ENCODE measurements around the gene RERGL. TPM values are rescaled to one million over a fixed set of nuclear protein-coding genes. Genes with fewer than 3 reads are reported as not detected.

The RERGL gene, protein sequence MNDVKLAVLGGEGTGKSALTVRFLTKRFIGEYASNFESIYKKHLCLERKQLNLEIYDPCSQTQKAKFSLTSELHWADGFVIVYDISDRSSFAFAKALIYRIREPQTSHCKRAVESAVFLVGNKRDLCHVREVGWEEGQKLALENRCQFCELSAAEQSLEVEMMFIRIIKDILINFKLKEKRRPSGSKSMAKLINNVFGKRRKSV
- total RNA-seq, result not detected in 2 replicates

DNA sequence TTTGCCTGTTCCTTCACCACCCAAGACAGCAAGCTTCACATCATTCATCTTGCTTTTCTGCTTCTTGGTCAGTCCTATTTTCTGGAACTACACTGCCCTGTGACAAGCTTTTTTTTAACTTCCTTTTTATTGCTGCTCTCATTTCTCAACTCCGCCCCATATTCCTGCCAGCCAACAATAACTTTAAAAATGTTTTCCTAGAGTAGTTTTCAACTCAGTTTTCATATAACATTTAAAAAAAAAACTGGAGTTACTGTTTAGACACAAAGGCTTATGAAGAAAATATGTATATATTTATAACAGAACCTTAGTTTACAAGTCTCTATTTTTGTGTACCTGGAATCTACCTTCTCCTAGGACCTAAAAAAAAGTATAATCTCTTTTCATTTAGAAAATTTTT is at the start of gene RERGL:
TSS of gene RERGL (minus strand) at position 101 of the 400 bp plus-strand sequence. CDS start at position 48, 53 bp downstream.

Other genes starting within 250 kb of the RERGL start
- gene PIK3C2G, start 171.3 kb upstream of the RERGL start, total RNA-seq, result not detected in 2 replicates

All from epithelial cell of umbilical artery (primary cell).